HG03097 (cell line): ENCODE data around the gene EBLN2.

ENCODE experiments used
- ATAC-seq: cut with Tn5 transposase; IDR thresholded peaks from one replicate; pipeline ENCODE4 v1.9.1; 2021; ENCODE audit not compliant: unreplicated experiment, low FRiP score

EBLN2 gene

DNA sequence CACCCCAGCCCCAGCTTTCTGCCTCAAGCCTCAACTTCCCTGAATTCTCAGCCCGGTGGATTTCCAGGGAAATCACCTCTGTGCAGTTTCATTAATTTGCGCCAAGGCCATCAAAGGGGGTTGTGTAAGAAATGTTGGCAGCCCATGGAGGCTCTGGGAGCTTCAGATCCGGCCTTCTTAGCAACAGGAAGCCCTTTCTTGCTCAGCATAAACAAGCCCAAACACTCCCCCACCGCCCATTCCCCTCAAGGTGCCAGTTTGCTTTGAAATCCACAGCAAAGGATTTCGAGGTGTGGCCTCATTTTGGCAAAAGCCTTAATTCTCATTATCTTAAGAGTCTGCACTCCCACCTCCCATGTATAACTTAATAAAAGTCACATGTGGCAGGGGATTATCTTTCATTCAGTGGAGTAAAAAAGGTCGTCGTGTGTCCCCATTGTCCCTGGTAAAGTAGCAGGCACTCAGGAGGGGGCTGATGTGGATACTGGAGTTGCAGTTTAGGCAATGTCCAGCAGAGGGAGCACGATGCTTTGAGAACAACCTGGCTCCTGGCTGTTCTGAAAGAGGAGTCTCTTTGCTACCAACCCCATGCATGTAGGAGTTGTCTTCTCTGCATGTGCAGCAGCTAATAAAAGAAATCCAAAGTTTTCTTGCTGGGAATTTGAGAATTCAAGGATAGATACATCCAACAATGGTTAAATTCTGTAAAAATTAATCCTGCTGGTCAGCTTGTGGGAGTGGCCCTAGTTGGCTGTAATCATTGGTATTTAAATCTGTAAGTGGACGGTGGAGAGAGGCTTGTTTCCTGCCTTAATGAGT is 39.5 kb downstream of the EBLN2 start:
- ATAC-seq = peak; percentile 89

- ATAC-seq = no peak
Measured at GRCh38 chr3:73101881-73102280, 40.4 kb downstream of the EBLN2 start.

DNA sequence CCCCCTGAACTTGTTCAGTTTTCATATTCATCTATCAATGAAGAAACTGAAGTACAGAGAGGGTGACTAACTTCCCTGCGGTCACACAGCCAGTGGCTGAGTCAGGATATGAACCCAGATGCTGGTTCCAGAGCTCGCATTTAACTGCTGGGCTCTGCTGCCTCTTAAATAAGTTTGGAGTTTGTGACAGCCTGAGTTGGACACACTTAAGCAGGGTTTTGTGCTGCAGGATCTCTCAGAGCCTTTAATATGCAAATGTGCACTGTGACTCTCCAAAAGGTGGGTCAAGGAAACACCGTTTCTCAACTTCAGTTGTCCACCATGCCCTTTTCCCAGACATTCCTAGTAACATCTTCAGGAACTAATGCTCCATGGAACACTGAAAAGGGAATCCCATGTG is 45.8 kb downstream of the EBLN2 start:
- ATAC-seq = no peak

- no peak for ATAC-seq
Measured at GRCh38 chr3:73107676-73108187, 46.3 kb downstream of the EBLN2 start.

GRCh38 chr3:73108750-73109149 is 47.3 kb downstream of the EBLN2 start:
- ATAC-seq = no peak

GRCh38 chr3:73110530-73110929 is 49.1 kb downstream of the EBLN2 start:
- no peak for ATAC-seq
